Rectal smooth muscle tissue (tissue), 1 donor: ENCODE measurements around the gene ATP8B4.

Experiments used
- H3K27ac ChIP-seq: one replicate; pipeline ENCODE4 v1.7.0; 2013; ENCODE audit warnings: low read depth, low read length, inconsistent platforms
- H3K27me3 ChIP-seq: one replicate; pipeline ENCODE4 v1.7.0; 2013; ENCODE audit warnings: low read length; ENCODE audit not compliant: control insufficient read depth, insufficient read depth
- H3K36me3 ChIP-seq: one replicate; pipeline ENCODE4 v1.7.0; 2013; ENCODE audit warnings: low read length; ENCODE audit not compliant: control insufficient read depth, insufficient read depth
- H3K4me1 ChIP-seq: one replicate; pipeline ENCODE4 v1.7.0; 2013; ENCODE audit warnings: low read length; ENCODE audit not compliant: control insufficient read depth, insufficient read depth
- H3K4me3 ChIP-seq: one replicate; pipeline ENCODE4 v1.7.0; 2013; ENCODE audit warnings: low read length
- H3K9ac ChIP-seq: one replicate; pipeline ENCODE4 v1.7.0; 2013; ENCODE audit warnings: low read length

Gene ATP8B4

DNA sequence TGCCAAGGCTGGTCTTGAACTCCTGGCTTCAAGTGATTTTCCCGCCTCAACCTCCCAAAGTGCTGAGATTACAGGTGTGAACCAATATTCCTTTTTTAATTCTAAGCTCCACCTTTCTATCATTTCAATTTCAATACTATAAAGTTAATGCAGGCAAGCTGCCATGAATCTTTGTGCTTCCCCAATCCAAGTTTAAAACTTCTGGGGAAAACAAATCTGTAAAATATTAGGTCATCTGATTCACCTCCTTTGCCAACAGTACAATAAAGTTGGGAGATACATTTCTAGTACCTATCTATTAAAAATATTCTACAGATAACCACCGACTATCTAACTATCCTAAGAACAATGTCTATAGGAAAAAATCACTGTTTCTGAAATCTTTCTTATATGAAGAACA is 102.1 kb downstream of the ATP8B4 start:
- H3K27me3 ChIP-seq = no peaks in the 10 kb centered on the region
- no peak overlapping the region for H3K9ac ChIP-seq
- H3K4me3 ChIP-seq = no peak overlapping the region
- no peaks in the 10 kb centered on the region for H3K4me1 ChIP-seq
- H3K36me3 ChIP-seq = no peaks in the 10 kb centered on the region
- H3K27ac ChIP-seq = no peak overlapping the region

DNA sequence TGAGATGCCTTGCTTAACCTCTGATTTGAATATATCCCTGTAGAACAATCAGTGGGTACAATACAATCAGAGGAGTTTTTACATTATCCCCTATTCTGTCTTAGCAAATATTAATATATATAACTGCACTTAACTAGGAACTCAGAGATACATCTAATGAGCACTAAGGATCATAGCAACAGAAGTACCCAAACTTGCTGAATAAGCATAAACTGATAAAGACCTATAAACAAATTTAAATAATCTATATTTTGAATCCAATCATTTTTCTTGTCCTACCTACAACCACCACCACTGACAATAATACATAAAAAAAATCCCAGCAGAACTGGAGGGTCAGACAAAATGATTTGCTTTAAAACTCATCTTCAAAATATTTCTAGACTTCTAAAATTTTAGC is 106.2 kb downstream of the ATP8B4 start:
- Histone ChIP-seq H3K27me3 (no peaks in the 10 kb centered on the region), H3K9ac (no peak overlapping the region), H3K4me1 (peaks cover 6% of the 10 kb centered on the region), H3K36me3 (no peaks in the 10 kb centered on the region), H3K4me3 (no peak overlapping the region), H3K27ac (no peak overlapping the region)

DNA sequence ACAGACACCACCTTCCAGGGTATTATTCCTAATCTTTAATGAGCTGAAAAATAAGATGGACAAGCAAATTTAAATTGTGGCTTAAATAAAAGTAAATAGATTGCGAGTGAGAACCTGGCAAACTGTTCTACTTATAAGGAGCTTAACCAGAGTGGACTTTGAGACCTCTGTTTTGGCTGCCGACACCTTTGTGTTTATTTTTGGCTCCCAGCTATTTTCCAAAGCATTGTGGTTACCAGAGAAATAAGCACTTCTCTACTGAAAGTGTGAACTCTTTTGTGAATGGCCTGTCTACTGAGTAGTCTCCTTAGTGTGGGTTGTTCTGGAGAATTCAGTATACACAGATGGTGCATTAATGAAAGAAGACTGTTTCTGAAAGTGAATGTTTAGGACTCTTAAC is 109.4 kb downstream of the ATP8B4 start:
- peak overlapping the region; percentile 6 for H3K27ac ChIP-seq

DNA sequence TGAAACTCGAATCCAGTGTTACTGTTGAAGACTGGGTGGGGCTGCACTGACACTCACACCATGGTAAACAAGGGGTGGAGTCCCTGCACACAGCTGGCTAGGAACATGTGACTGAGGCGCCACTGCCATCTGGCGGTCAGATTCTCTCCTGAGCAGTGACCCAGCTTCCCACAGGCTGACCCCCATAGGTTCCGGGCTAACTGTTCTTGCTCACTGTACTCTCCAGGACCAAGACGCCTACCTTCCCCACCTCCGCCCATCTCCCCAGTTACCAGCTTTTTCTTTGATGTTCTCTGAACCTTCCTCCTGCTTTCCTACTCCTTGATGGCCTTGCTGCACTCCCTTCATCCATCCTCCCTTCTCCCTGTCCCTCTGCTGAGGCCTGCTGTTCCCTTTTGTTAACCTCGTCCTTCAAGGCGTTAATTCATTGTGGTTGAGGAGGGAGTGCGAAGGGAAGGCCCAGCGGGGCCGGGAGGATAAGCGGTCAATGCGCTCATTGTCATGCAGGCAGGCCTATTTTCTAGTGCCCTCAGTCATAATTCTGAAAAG is 115.2 kb downstream of the ATP8B4 start:
- H3K9ac ChIP-seq = no peak overlapping the region
- no peaks in the 10 kb centered on the region for H3K36me3 ChIP-seq
- no peaks in the 10 kb centered on the region for H3K27me3 ChIP-seq
- no peak overlapping the region for H3K4me3 ChIP-seq
- peaks cover 8% of the 10 kb centered on the region for H3K4me1 ChIP-seq
- no peak overlapping the region for H3K27ac ChIP-seq

More for the DNA sequence above, 109.4 kb downstream of the ATP8B4 start:
- Histone ChIP-seq H3K27me3 (no peaks in the 10 kb centered on the region), H3K4me1 (peaks cover 6% of the 10 kb centered on the region), H3K4me3 (no peak overlapping the region), H3K9ac (no peak overlapping the region), H3K36me3 (no peaks in the 10 kb centered on the region)

DNA sequence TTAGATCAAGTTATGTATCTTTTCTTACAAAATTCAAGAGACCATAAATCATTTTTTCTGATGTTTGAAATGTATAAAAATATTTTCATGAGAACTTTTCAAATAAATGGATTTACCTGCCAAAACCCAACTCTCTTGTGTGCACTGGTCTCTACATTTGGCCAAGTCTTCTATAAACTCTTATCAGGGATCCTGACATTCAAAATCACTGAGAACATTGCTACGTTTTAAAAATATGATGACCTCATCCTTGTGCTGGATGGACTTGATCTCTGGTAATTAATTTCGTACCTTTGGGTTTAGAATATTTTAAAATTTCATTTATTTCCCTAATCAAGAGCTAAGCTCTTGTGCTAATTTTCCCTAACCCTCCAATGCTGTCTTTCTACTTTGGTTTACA is 127.4 kb downstream of the ATP8B4 start:
- H3K36me3 ChIP-seq = no peaks in the 10 kb centered on the region
- H3K4me3 ChIP-seq = no peak overlapping the region
- no peak overlapping the region for H3K9ac ChIP-seq
- H3K27ac ChIP-seq = peak overlapping the region; percentile 47
- peaks cover 30% of the 10 kb centered on the region for H3K4me1 ChIP-seq
- no peaks in the 10 kb centered on the region for H3K27me3 ChIP-seq

DNA sequence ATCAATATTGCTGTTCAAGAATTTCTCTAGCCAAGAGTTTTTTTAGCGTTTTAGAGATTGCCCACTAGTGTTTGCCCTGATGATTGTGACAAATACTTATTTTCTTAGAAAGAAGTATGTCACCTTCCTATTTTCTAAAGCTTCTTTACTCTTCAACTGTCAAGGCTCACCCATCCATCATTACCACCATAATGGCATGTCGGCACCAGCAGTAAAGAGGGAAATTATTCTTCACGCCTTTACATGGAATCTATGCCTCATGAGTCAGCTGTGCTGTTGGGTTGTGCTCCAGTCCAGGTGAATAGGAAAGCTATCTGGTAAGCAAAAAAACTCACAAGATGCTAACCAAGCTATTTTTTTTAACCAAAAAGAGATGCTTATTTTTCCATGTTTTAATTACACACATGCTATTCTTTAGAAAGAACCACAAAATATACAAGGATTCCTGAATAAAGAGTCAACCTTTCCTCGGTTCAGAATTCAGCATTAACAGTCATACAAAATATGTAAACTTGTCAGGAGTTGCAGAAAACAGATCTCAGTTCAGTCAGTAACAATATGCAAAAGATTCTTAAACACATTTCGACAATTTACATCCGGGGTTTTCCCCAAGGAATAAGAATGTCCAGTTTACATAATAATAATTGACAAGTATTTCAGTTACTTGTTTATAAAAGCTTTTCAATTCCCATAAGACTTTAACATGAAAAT is 128.0 kb downstream of the ATP8B4 start:
- H3K4me3 ChIP-seq = no peak overlapping the region
- H3K4me1 ChIP-seq = peaks cover 30% of the 10 kb centered on the region
- H3K27ac ChIP-seq = peak overlapping the region; percentile 49
- H3K36me3 ChIP-seq = no peaks in the 10 kb centered on the region
- H3K27me3 ChIP-seq = no peaks in the 10 kb centered on the region
- H3K9ac ChIP-seq = no peak overlapping the region

GRCh38 chr15:49989498-49989897 is 129.5 kb downstream of the ATP8B4 start:
- no peaks in the 10 kb centered on the region for H3K27me3 ChIP-seq
- H3K4me3 ChIP-seq = no peak overlapping the region
- H3K9ac ChIP-seq = no peak overlapping the region
- peak overlapping the region; percentile 64 for H3K27ac ChIP-seq
- H3K4me1 ChIP-seq = peaks cover 24% of the 10 kb centered on the region
- H3K36me3 ChIP-seq = no peaks in the 10 kb centered on the region

DNA sequence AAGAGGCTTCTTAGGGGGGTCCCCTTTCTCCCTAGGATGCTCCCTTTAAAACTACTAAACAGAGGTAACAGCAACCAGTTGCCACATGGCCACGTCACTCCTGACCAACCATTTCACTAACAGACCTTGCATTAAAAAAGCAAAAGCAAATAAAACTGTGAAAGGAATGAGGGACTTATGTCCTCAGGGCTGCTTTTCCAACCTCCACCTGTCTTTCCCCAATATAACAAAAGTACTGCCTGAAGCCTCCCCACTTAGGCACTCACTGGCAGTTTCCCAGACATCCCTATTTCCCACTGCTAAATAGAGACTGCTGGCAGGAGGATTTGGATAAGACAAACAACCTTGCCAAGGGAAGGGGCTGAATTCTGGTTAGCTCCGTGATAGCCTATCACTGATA is 130.3 kb downstream of the ATP8B4 start:
- peak overlapping the region; percentile 35 for H3K27ac ChIP-seq

GRCh38 chr15:49987896-49988295 is 131.1 kb downstream of the ATP8B4 start:
- no peak overlapping the region for H3K4me3 ChIP-seq
- H3K4me1 ChIP-seq = peaks cover 24% of the 10 kb centered on the region
- peak overlapping the region; percentile 49 for H3K27ac ChIP-seq
- no peaks in the 10 kb centered on the region for H3K27me3 ChIP-seq
- H3K9ac ChIP-seq = no peak overlapping the region
- no peaks in the 10 kb centered on the region for H3K36me3 ChIP-seq

More for the DNA sequence above, 130.3 kb downstream of the ATP8B4 start:
- Histone ChIP-seq H3K4me3 (no peak overlapping the region), H3K36me3 (no peaks in the 10 kb centered on the region), H3K4me1 (peaks cover 24% of the 10 kb centered on the region), H3K9ac (no peak overlapping the region), H3K27me3 (no peaks in the 10 kb centered on the region)

- Histone ChIP-seq H3K4me1 (peaks cover 22% of the 10 kb centered on the region), H3K27me3 (no peaks in the 10 kb centered on the region), H3K36me3 (no peaks in the 10 kb centered on the region), H3K9ac (no peak overlapping the region), H3K27ac (peak overlapping the region; percentile 21), H3K4me3 (no peak overlapping the region)
Observed at GRCh38 chr15:49987198-49987785, 131.7 kb downstream of the ATP8B4 start.

- Histone ChIP-seq H3K9ac (no peak overlapping the region), H3K4me1 (peaks cover 20% of the 10 kb centered on the region), H3K36me3 (no peaks in the 10 kb centered on the region), H3K27ac (no peak overlapping the region), H3K4me3 (no peak overlapping the region), H3K27me3 (no peaks in the 10 kb centered on the region)
Observed at GRCh38 chr15:49986326-49986725, 132.7 kb downstream of the ATP8B4 start.

GRCh38 chr15:49985463-49985862 is 133.6 kb downstream of the ATP8B4 start:
- Histone ChIP-seq H3K4me3 (no peak overlapping the region), H3K9ac (no peak overlapping the region), H3K27me3 (no peaks in the 10 kb centered on the region), H3K4me1 (peaks cover 14% of the 10 kb centered on the region), H3K36me3 (no peaks in the 10 kb centered on the region), H3K27ac (no peak overlapping the region)

GRCh38 chr15:49984436-49984835 is 134.6 kb downstream of the ATP8B4 start:
- no peak overlapping the region for H3K4me3 ChIP-seq
- no peak overlapping the region for H3K9ac ChIP-seq
- H3K4me1 ChIP-seq = peaks cover 5% of the 10 kb centered on the region
- no peak overlapping the region for H3K27ac ChIP-seq
- no peaks in the 10 kb centered on the region for H3K36me3 ChIP-seq
- H3K27me3 ChIP-seq = no peaks in the 10 kb centered on the region
